ENCODE results near the gene CYREN.

CYREN gene

DNA sequence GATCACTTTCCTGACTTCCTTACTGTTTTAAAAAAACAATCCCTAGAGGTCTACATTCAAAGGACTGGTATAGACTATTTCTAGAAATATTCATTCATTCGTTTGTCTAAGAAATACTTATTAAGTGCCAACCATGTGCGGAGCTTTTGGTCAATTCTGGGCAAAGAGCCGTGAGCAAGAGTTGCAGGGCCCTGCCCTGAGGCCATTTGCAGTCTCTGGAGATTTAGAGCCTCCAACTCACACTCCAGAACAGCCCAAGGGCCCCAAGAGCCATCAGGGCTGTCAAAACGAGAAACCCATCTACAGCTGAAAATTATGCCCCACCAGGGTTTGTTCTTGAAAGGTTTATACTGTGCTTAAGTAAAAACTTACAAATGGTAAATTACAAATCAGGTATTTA, 24.6 kb upstream of the CYREN start:
- no peaks in the 10 kb centered on the region for H3K27me3 ChIP-seq (ENCODE audit: low read depth, low read length)
- no peak overlapping the region for H3K4me3 ChIP-seq (ENCODE audit: low read depth in 1 of 2, low read length in 2 of 2)
- no peaks in the 10 kb centered on the region for H3K9me3 ChIP-seq (ENCODE audit: control insufficient read depth in 1 of 2, low read length in 2 of 2)
- peaks cover 35 to 69% of the 10 kb centered on the region in 2 donors for H3K36me3 ChIP-seq (ENCODE audit: control insufficient read depth in 1 of 2, insufficient read depth in 2 of 2, low read length in 2 of 2)
- H3K4me1 ChIP-seq (ENCODE audit: control insufficient read depth in 1 of 2, insufficient read depth in 2 of 2, low read length in 2 of 2), result no peaks in the 10 kb centered on the region
- no peak overlapping the region for H3K27ac ChIP-seq (ENCODE audit: low read length)

DNA sequence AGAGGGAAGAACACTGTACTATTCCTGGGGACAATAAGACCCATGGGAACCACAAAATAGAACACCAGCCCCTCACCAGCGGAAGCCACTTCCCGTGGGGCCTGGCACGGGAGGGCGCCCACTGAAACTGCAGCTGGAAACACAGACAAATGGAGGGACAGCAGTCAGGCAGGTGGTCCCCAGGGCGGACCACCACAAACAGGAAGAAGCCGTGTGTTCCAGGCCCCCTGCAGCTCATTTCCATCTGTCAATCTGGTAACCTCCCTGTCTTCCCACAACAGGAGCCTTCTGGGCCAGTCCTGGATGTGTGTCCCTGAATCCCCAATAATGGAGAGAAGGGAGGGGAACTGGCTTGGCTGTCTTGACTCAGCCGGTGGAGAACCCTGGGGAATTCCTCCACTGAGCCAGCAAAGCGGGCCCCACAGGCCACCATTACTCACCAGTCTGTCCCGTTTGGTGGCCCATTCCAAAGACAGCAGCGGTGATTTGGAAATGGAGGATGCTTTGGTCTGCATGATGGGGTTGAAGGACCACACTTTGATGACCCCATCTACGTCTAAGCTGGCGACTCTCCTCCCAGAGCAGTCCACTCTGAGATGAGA, 24.1 kb upstream of the CYREN start:
- H3K4me1 ChIP-seq (ENCODE audit: control insufficient read depth in 1 of 2, insufficient read depth in 2 of 2, low read length in 2 of 2), result no peaks in the 10 kb centered on the region
- H3K4me3 ChIP-seq (ENCODE audit: low read depth in 1 of 2, low read length in 2 of 2), result no peak overlapping the region
- H3K36me3 ChIP-seq (ENCODE audit: control insufficient read depth in 1 of 2, insufficient read depth in 2 of 2, low read length in 2 of 2), result peaks cover 33 to 65% of the 10 kb centered on the region in 2 donors
- H3K27me3 ChIP-seq (ENCODE audit: low read depth, low read length), result no peaks in the 10 kb centered on the region
- H3K27ac ChIP-seq (ENCODE audit: low read length), result no peak overlapping the region
- H3K9me3 ChIP-seq (ENCODE audit: control insufficient read depth in 1 of 2, low read length in 2 of 2), result no peaks in the 10 kb centered on the region

DNA sequence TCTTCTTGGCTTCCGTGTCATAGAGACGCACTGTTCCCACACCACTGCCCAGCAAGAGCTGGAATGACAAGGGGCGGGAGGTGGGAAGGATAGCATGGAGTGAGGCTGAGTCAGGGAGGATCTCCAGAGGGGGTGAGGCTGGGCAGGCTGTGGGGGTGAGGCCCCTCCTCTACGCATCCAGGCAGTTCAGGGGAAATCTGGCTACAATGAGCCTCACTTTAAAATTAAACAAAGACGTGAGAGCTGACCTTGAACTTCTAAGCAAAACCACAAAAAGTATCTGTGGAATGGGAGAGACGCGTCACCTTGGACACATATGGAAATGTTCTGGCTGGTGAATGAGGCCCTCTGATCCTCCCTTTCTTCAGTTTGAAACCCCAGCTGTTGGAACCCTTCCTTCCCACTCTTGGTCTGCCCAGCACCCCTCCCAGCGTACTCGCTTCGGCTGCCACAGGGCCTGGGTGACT, 23.1 kb upstream of the CYREN start:
- H3K36me3 ChIP-seq (ENCODE audit: control insufficient read depth in 1 of 2, insufficient read depth in 2 of 2, low read length in 2 of 2), result peaks cover 33 to 71% of the 10 kb centered on the region in 2 donors
- no peaks in the 10 kb centered on the region for H3K27me3 ChIP-seq (ENCODE audit: low read depth, low read length)
- no peaks in the 10 kb centered on the region for H3K9me3 ChIP-seq (ENCODE audit: control insufficient read depth in 1 of 2, low read length in 2 of 2)
- no peak overlapping the region for H3K27ac ChIP-seq (ENCODE audit: low read length)
- no peak overlapping the region for H3K4me3 ChIP-seq (ENCODE audit: low read depth in 1 of 2, low read length in 2 of 2)
- H3K4me1 ChIP-seq (ENCODE audit: control insufficient read depth in 1 of 2, insufficient read depth in 2 of 2, low read length in 2 of 2), result no peaks in the 10 kb centered on the region

DNA sequence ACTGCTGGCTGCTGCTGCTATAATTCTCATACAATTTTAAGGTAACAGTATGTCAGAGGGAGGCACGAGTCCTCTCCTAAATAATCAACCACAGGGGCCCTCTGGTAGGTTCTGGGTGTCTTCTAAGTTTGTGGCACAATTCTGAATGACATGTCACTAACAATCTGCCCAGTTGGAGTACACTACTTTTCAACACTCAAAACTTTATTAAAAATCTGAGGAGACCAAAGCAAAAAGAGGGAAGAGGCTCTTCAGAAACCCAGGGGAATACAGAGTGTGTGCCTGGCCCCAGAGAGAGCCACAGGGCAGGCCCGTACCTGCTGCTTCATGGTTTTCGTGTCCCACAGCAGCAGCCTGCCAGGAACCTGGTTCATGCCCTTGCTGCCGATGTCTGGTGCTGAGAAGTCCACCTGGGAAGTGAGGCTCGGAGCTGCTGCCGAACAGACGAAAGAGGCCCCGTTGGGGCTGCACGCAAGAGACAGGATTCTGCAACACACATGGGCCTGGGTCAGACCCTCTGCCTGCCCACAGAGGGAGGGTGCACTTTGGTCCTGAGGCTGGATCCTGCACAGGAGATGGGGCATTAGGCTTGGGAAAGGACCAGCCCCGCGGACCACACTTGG, 22.5 kb upstream of the CYREN start:
- Histone ChIP-seq H3K9me3 (ENCODE audit: control insufficient read depth in 1 of 2, low read length in 2 of 2) (no peaks in the 10 kb centered on the region), H3K4me3 (ENCODE audit: low read depth in 1 of 2, low read length in 2 of 2) (no peak overlapping the region), H3K27me3 (ENCODE audit: low read depth, low read length) (no peaks in the 10 kb centered on the region), H3K4me1 (ENCODE audit: control insufficient read depth in 1 of 2, insufficient read depth in 2 of 2, low read length in 2 of 2) (no peaks in the 10 kb centered on the region), H3K27ac (ENCODE audit: low read length) (no peak overlapping the region), H3K36me3 (ENCODE audit: control insufficient read depth in 1 of 2, insufficient read depth in 2 of 2, low read length in 2 of 2) (peaks cover 33 to 74% of the 10 kb centered on the region in 2 donors)

DNA sequence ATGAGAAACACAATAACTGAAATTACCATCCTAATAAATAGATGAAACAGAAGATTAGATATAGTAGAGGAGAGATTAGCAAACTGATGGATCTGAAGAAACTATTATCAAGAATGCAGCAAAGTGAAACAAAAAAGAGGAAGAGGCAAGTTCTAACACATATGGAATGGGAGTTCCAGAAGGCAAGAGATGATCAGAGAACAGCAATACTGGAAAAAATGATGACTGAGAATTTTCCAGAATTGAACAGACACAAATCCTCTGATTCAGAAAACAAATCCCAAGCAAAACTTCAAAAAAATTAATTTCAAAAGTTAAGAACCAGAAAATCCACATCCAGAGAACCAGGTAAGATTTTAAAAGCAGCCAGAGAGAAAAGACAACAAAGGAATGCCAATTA, 20.2 kb upstream of the CYREN start:
- Histone ChIP-seq H3K4me3 (ENCODE audit: low read depth in 1 of 2, low read length in 2 of 2) (no peak overlapping the region), H3K36me3 (ENCODE audit: control insufficient read depth in 1 of 2, insufficient read depth in 2 of 2, low read length in 2 of 2) (peaks cover 32 to 74% of the 10 kb centered on the region in 2 donors), H3K27me3 (ENCODE audit: low read depth, low read length) (no peaks in the 10 kb centered on the region), H3K9me3 (ENCODE audit: control insufficient read depth in 1 of 2, low read length in 2 of 2) (no peaks in the 10 kb centered on the region), H3K27ac (ENCODE audit: low read length) (no peak overlapping the region), H3K4me1 (ENCODE audit: control insufficient read depth in 1 of 2, insufficient read depth in 2 of 2, low read length in 2 of 2) (no peaks in the 10 kb centered on the region)

DNA sequence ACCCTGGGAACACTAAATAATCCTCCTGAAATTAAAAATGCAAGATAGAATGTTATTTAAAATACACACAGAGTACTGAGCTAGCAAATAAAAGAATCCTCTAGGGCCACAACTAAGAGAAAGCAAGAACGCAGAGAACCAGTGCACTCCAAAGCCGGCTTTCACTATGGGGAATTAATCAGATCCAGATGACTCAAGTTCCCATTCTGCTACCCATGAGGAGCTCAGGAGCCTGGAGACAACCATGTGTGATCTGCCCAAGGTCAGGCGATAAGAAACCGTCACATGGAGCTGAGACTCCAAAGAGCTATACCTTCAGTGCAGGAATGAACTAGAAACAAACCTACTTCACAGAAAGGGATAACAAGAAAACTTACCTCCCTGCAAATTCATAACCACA, 19.5 kb upstream of the CYREN start:
- H3K36me3 ChIP-seq (ENCODE audit: control insufficient read depth in 1 of 2, insufficient read depth in 2 of 2, low read length in 2 of 2), result peaks cover 38 to 76% of the 10 kb centered on the region in 2 donors
- no peak overlapping the region for H3K27ac ChIP-seq (ENCODE audit: low read length)

DNA sequence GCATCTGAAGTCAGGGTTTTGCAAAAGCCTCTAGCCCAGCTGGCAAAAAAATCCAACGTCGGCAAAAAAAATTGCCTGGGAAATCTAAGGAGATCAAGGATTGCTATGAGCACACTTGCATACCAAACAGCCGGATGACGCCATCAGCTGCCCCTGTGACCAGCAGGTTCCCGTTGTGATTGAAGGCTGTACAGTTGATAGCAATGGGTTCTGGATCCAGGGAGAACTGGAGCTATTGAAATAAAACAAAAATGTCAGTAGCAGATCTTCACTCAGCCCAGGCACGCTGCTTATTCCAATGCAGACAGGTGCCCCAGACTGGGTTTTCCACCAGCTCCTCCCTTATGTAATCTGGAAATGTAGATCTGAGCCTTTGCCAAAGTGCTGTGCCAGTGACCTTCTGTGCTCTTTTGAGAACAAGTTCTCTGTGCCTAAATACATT, 18.7 kb upstream of the CYREN start:
- peaks cover 38 to 75% of the 10 kb centered on the region in 2 donors for H3K36me3 ChIP-seq (ENCODE audit: control insufficient read depth in 1 of 2, insufficient read depth in 2 of 2, low read length in 2 of 2)
- no peaks in the 10 kb centered on the region for H3K4me1 ChIP-seq (ENCODE audit: control insufficient read depth in 1 of 2, insufficient read depth in 2 of 2, low read length in 2 of 2)
- H3K27ac ChIP-seq (ENCODE audit: low read length), result no peak overlapping the region
- no peak overlapping the region for H3K4me3 ChIP-seq (ENCODE audit: low read depth in 1 of 2, low read length in 2 of 2)
- H3K9me3 ChIP-seq (ENCODE audit: control insufficient read depth in 1 of 2, low read length in 2 of 2), result no peaks in the 10 kb centered on the region
- no peaks in the 10 kb centered on the region for H3K27me3 ChIP-seq (ENCODE audit: low read depth, low read length)

More for the DNA sequence above, 19.5 kb upstream of the CYREN start:
- Histone ChIP-seq H3K27me3 (ENCODE audit: low read depth, low read length) (no peaks in the 10 kb centered on the region), H3K4me3 (ENCODE audit: low read depth in 1 of 2, low read length in 2 of 2) (no peak overlapping the region), H3K4me1 (ENCODE audit: control insufficient read depth in 1 of 2, insufficient read depth in 2 of 2, low read length in 2 of 2) (no peaks in the 10 kb centered on the region), H3K9me3 (ENCODE audit: control insufficient read depth in 1 of 2, low read length in 2 of 2) (no peaks in the 10 kb centered on the region)

DNA sequence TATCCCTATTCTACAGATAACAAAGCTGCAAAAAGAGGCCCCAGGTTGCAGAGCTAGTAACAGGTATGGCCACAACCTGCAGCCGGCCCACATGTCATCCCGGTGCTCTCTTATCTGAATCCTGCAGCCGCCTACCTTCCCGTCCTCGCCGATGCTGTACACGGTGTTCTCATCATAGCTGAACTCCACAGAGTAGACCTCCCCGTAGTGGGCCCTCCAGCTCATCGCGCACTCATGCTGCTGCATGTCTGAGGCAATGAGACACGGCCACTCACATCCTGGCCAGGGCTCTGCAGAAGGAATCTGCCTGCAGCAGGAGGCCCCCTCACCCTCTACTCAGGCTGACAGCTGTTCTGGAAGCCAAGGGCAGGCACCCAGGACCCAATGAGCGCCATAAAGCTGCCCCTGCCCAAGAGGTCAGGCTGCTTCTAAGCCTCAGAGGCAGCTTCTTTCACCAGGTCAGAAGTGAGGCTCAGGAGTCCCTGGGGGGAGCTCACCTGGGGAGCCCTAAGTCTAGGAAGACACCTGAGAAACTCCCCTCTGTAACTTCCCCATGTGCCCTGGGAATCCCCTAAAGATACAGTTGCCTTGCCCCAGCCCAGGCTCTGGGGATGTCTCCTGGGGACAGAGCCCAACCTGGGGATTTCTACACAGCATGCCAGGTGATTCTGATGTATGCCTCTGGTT, 17.9 kb upstream of the CYREN start:
- Histone ChIP-seq H3K9me3 (ENCODE audit: control insufficient read depth in 1 of 2, low read length in 2 of 2) (no peaks in the 10 kb centered on the region), H3K36me3 (ENCODE audit: control insufficient read depth in 1 of 2, insufficient read depth in 2 of 2, low read length in 2 of 2) (peaks cover 40 to 75% of the 10 kb centered on the region in 2 donors), H3K4me1 (ENCODE audit: control insufficient read depth in 1 of 2, insufficient read depth in 2 of 2, low read length in 2 of 2) (no peaks in the 10 kb centered on the region), H3K27me3 (ENCODE audit: low read depth, low read length) (no peaks in the 10 kb centered on the region), H3K4me3 (ENCODE audit: low read depth in 1 of 2, low read length in 2 of 2) (no peak overlapping the region), H3K27ac (ENCODE audit: low read length) (no peak overlapping the region)

DNA sequence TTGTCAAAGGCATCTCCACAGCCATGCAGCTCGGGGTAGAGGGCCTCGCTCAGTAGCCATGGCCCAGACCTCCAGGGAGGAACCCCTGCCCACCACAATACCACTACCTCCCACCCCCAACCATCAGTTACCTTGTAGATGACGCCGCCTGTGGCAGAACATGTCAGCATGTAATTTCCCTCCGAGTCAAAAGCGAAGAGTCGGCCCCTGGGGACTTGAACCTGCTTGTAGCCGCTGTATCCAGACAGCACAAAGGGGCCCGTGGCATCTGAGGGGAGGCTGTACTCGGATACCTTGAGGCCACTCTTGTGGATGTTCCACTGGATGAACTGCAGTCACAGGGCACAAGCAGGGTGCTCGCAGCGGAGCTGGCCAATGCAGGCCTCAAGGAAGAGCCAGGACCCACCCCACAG, 16.3 kb upstream of the CYREN start:
- Histone ChIP-seq H3K27me3 (ENCODE audit: low read depth, low read length) (no peaks in the 10 kb centered on the region), H3K36me3 (ENCODE audit: control insufficient read depth in 1 of 2, insufficient read depth in 2 of 2, low read length in 2 of 2) (peaks cover 42 to 75% of the 10 kb centered on the region in 2 donors), H3K4me3 (ENCODE audit: low read depth in 1 of 2, low read length in 2 of 2) (no peak overlapping the region)

DNA sequence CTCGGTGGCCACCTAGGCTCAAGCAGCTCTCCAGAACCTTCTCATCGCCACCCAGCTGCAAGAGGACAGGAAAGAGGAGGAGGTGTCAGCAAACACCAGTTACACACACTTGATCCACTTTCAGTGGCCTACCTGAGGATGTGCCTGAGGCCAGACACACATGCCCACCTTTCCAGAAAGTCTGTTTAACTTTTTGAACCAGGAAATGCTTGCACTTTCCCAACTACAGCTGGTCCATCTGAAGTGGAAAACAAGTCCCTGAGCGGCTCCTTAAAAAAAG, 15.7 kb upstream of the CYREN start:
- no peak overlapping the region for H3K4me3 ChIP-seq (ENCODE audit: low read depth in 1 of 2, low read length in 2 of 2)
- H3K27ac ChIP-seq (ENCODE audit: low read length), result no peak overlapping the region
- no peaks in the 10 kb centered on the region for H3K4me1 ChIP-seq (ENCODE audit: control insufficient read depth in 1 of 2, insufficient read depth in 2 of 2, low read length in 2 of 2)
- peaks cover 9 to 13% of the 10 kb centered on the region in 2 donors for H3K9me3 ChIP-seq (ENCODE audit: control insufficient read depth in 1 of 2, low read length in 2 of 2)
- H3K36me3 ChIP-seq (ENCODE audit: control insufficient read depth in 1 of 2, insufficient read depth in 2 of 2, low read length in 2 of 2), result peaks cover 42 to 82% of the 10 kb centered on the region in 2 donors
- no peaks in the 10 kb centered on the region for H3K27me3 ChIP-seq (ENCODE audit: low read depth, low read length)

More for the DNA sequence above, 16.3 kb upstream of the CYREN start:
- peaks cover 4 to 7% of the 10 kb centered on the region in 2 donors for H3K9me3 ChIP-seq (ENCODE audit: control insufficient read depth in 1 of 2, low read length in 2 of 2)
- no peaks in the 10 kb centered on the region for H3K4me1 ChIP-seq (ENCODE audit: control insufficient read depth in 1 of 2, insufficient read depth in 2 of 2, low read length in 2 of 2)
- no peak overlapping the region for H3K27ac ChIP-seq (ENCODE audit: low read length)

DNA sequence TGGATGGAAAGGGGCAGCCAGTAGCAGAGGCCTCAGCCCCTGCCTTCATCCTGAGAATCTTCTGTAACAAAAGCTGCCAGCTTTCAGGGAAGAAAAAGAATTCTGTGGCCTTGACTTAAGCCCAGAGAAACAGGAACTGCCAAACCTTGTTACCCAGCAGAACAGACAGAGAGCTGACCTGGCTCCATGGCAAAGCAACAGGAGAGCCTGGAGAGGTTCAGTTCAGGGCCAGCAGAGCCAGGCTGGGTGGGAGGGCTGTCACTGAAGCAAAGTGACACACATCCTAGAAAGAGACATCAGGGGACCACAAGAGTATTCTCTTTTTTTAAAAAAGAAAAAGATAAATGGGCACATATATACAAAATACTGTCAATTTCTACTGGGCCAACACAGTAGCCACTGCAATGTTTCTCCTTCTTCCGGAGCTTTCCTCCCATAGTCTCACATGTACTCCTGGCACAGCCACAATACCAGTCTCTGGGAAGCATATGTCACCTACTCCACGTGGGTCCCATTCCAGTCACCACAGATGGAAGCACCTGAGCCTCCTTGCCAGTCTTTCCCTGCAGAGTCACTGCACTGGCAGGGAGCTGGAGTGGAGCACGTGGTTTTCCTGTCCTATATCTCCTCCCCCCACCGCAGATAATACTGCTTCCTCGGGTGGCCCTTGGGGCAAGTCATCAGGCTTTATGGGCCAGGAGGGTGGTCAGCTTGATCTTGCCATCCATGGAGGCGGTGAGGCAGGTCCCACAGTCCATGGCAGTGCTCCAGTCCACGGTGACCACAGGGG, 15.2 kb upstream of the CYREN start:
- no peak overlapping the region for H3K4me3 ChIP-seq (ENCODE audit: low read depth in 1 of 2, low read length in 2 of 2)
- peaks cover 14 to 18% of the 10 kb centered on the region in 2 donors for H3K9me3 ChIP-seq (ENCODE audit: control insufficient read depth in 1 of 2, low read length in 2 of 2)
- H3K27me3 ChIP-seq (ENCODE audit: low read depth, low read length), result no peaks in the 10 kb centered on the region
- H3K27ac ChIP-seq (ENCODE audit: low read length), result no peak overlapping the region
- no peaks in the 10 kb centered on the region for H3K4me1 ChIP-seq (ENCODE audit: control insufficient read depth in 1 of 2, insufficient read depth in 2 of 2, low read length in 2 of 2)
- H3K36me3 ChIP-seq (ENCODE audit: control insufficient read depth in 1 of 2, insufficient read depth in 2 of 2, low read length in 2 of 2), result peaks cover 42 to 87% of the 10 kb centered on the region in 2 donors
